ENCODE results near the gene UGT1A6. TPM values are rescaled to one million over a fixed set of nuclear protein-coding genes. Genes with fewer than 3 reads are reported as not detected.
A peak's percentile ranks its signal among the peaks of the same experiment; 100 is the strongest.
"Not testable (repeated sequence)": the region's sequence is repeated elsewhere in the genome, so short reads cannot be mapped to it uniquely, and the experiment has no call there.

The UGT1A6 gene
- polyA plus RNA-seq, result not detected

- Mint-ChIP-seq H3K36me3 (no peaks in the 10 kb centered on the region), H3K27ac (no peak within 1 kb of the TSS), H3K27me3 (ENCODE audit: low read depth in 3 of 3) (peaks cover 1 to 14% (median 1%) of the 10 kb centered on the region in 3 donors), H3K4me1 (no peaks in the 10 kb centered on the region), H3K4me3 (no peak within 1 kb of the TSS), H3K9me3 (no peaks in the 10 kb centered on the region)
- DNase-seq, result no peak
Observed at GRCh38 chr2:233692648-233693047, at the start of gene UGT1A6. Gene UGT1A6 (plus strand): TSS chr2:233692890. CDS start chr2:233693005, 115 bp downstream.

- H3K4me1 Mint-ChIP-seq, result peaks cover 17 to 18% of the 10 kb centered on the region in 2 donors
- no peak overlapping the region for H3K27ac Mint-ChIP-seq
- DNase-seq, result no peak
- peaks cover 0 to 10% (median 5%) of the 10 kb centered on the region in 6 donors for H3K9me3 Mint-ChIP-seq
- no peak overlapping the region for H3K4me3 Mint-ChIP-seq
- peaks cover 0 to 19% (median 4%) of the 10 kb centered on the region in 3 donors for H3K27me3 Mint-ChIP-seq (ENCODE audit: low read depth in 3 of 3)
- peaks cover 0 to 10% (median 5%) of the 10 kb centered on the region in 3 donors for H3K36me3 Mint-ChIP-seq
Observed at GRCh38 chr2:233643128-233643527, 49.6 kb upstream of the UGT1A6 start.

- H3K27me3 Mint-ChIP-seq (ENCODE audit: low read depth in 3 of 3), result peaks cover 2 to 19% (median 5%) of the 10 kb centered on the region in 3 donors
- H3K27ac Mint-ChIP-seq, H3K4me3 Mint-ChIP-seq, H3K36me3 Mint-ChIP-seq, DNase-seq: not testable (repeated sequence)
- H3K4me1 Mint-ChIP-seq, result peaks cover 17 to 18% of the 10 kb centered on the region in 2 donors
- H3K9me3 Mint-ChIP-seq, result peaks cover 0 to 10% (median 5%) of the 10 kb centered on the region in 6 donors
Observed at GRCh38 chr2:233646033-233646432, 46.7 kb upstream of the UGT1A6 start.

- H3K27me3 Mint-ChIP-seq (ENCODE audit: low read depth in 3 of 3), result peaks cover 2 to 14% (median 5%) of the 10 kb centered on the region in 3 donors
- peaks cover 0 to 5% (median 4%) of the 10 kb centered on the region in 3 donors for H3K36me3 Mint-ChIP-seq
- H3K9me3 Mint-ChIP-seq, result peaks cover 0 to 8% (median 5%) of the 10 kb centered on the region in 6 donors
- H3K27ac Mint-ChIP-seq, result no peak overlapping the region
- H3K4me1 Mint-ChIP-seq, result peaks cover 34 to 35% of the 10 kb centered on the region in 2 donors
- DNase-seq, result no peak
- H3K4me3 Mint-ChIP-seq, result no peak overlapping the region
Observed at GRCh38 chr2:233650981-233651380, 41.7 kb upstream of the UGT1A6 start.

GRCh38 chr2:233651430-233651829, 41.3 kb upstream of the UGT1A6 start:
- Mint-ChIP-seq H3K4me1 (peaks cover 36 to 37% of the 10 kb centered on the region in 2 donors), H3K36me3 (peaks cover 0 to 4% (median 4%) of the 10 kb centered on the region in 3 donors), H3K27me3 (ENCODE audit: low read depth in 3 of 3) (peaks cover 2 to 11% (median 5%) of the 10 kb centered on the region in 3 donors), H3K4me3 (no peak overlapping the region), H3K9me3 (peaks cover 0 to 6% (median 4%) of the 10 kb centered on the region in 6 donors), H3K27ac (no peak overlapping the region)
- no peak for DNase-seq

GRCh38 chr2:233654501-233654900, 38.2 kb upstream of the UGT1A6 start:
- Mint-ChIP-seq H3K27ac (peak overlapping the region in 1 of 6 donors; percentile 59), H3K9me3 (no peaks in the 10 kb centered on the region), H3K4me1 (peaks cover 28% of the 10 kb centered on the region in 2 donors), H3K27me3 (ENCODE audit: low read depth in 3 of 3) (peaks cover 3 to 15% (median 5%) of the 10 kb centered on the region in 3 donors), H3K36me3 (no peaks in the 10 kb centered on the region), H3K4me3 (peak overlapping the region in 3 of 5 donors; percentile 25 to 48 (median 29))
- DNase-seq, result peak; percentile 4 to 19 (median 11)

- no peaks in the 10 kb centered on the region for H3K9me3 Mint-ChIP-seq
- peaks cover 3 to 19% (median 7%) of the 10 kb centered on the region in 3 donors for H3K27me3 Mint-ChIP-seq (ENCODE audit: low read depth in 3 of 3)
- peaks cover 28% of the 10 kb centered on the region in 2 donors for H3K4me1 Mint-ChIP-seq
- H3K4me3 Mint-ChIP-seq, result peak overlapping the region in 3 of 5 donors; percentile 25 to 48 (median 29)
- H3K36me3 Mint-ChIP-seq, result no peaks in the 10 kb centered on the region
- no peak for DNase-seq
- H3K27ac Mint-ChIP-seq, result peak overlapping the region in 1 of 6 donors; percentile 59
Observed at GRCh38 chr2:233655043-233655442, 37.6 kb upstream of the UGT1A6 start.

GRCh38 chr2:233655943-233656342, 36.7 kb upstream of the UGT1A6 start:
- not testable (repeated sequence) for H3K4me3 Mint-ChIP-seq, H3K9me3 Mint-ChIP-seq, H3K36me3 Mint-ChIP-seq, DNase-seq, H3K27ac Mint-ChIP-seq
- Mint-ChIP-seq H3K27me3 (ENCODE audit: low read depth in 3 of 3) (peaks cover 3 to 19% (median 7%) of the 10 kb centered on the region in 3 donors), H3K4me1 (peaks cover 28% of the 10 kb centered on the region in 2 donors)

GRCh38 chr2:233656443-233656842, 36.2 kb upstream of the UGT1A6 start:
- H3K4me3 Mint-ChIP-seq, result no peak overlapping the region
- H3K27me3 Mint-ChIP-seq (ENCODE audit: low read depth in 3 of 3), result peaks cover 3 to 19% (median 7%) of the 10 kb centered on the region in 3 donors
- H3K27ac Mint-ChIP-seq, result no peak overlapping the region
- no peaks in the 10 kb centered on the region for H3K36me3 Mint-ChIP-seq
- H3K4me1 Mint-ChIP-seq, result peaks cover 28% of the 10 kb centered on the region in 2 donors
- H3K9me3 Mint-ChIP-seq, result no peaks in the 10 kb centered on the region
- no peak for DNase-seq

- Mint-ChIP-seq H3K27me3 (ENCODE audit: low read depth in 3 of 3) (peaks cover 3 to 21% (median 7%) of the 10 kb centered on the region in 3 donors), H3K27ac (no peak overlapping the region), H3K4me3 (no peak overlapping the region), H3K4me1 (peaks cover 28% of the 10 kb centered on the region in 2 donors), H3K9me3 (no peaks in the 10 kb centered on the region), H3K36me3 (no peaks in the 10 kb centered on the region)
- DNase-seq, result no peak
Observed at GRCh38 chr2:233658610-233659009, 34.1 kb upstream of the UGT1A6 start.

GRCh38 chr2:233663911-233664310, 28.8 kb upstream of the UGT1A6 start:
- no peak overlapping the region for H3K4me3 Mint-ChIP-seq
- no peaks in the 10 kb centered on the region for H3K36me3 Mint-ChIP-seq
- no peak for DNase-seq
- H3K9me3 Mint-ChIP-seq, result peaks cover 0 to 8% (median 0%) of the 10 kb centered on the region in 6 donors
- H3K4me1 Mint-ChIP-seq, result no peaks in the 10 kb centered on the region
- no peak overlapping the region for H3K27ac Mint-ChIP-seq
- H3K27me3 Mint-ChIP-seq (ENCODE audit: low read depth in 3 of 3), result peaks cover 2 to 27% (median 6%) of the 10 kb centered on the region in 3 donors

- no peaks in the 10 kb centered on the region for H3K36me3 Mint-ChIP-seq
- no peak for DNase-seq
- no peak overlapping the region for H3K4me3 Mint-ChIP-seq
- peaks cover 0 to 8% (median 0%) of the 10 kb centered on the region in 6 donors for H3K9me3 Mint-ChIP-seq
- peaks cover 1 to 15% (median 5%) of the 10 kb centered on the region in 3 donors for H3K27me3 Mint-ChIP-seq (ENCODE audit: low read depth in 3 of 3)
- H3K4me1 Mint-ChIP-seq, result no peaks in the 10 kb centered on the region
- no peak overlapping the region for H3K27ac Mint-ChIP-seq
Observed at GRCh38 chr2:233668605-233669260, 24.0 kb upstream of the UGT1A6 start.

- Mint-ChIP-seq H3K4me1 (no peaks in the 10 kb centered on the region), H3K27me3 (ENCODE audit: low read depth in 3 of 3) (peaks cover 1 to 8% (median 2%) of the 10 kb centered on the region in 3 donors), H3K27ac (no peak within 1 kb of the TSS), H3K36me3 (no peaks in the 10 kb centered on the region), H3K9me3 (peaks cover 0 to 3% (median 0%) of the 10 kb centered on the region in 6 donors), H3K4me3 (no peak within 1 kb of the TSS)
- DNase-seq, result no peak
Observed at GRCh38 chr2:233671290-233672161, 21.2 kb upstream of the UGT1A6 start, which contains the start of gene UGT1A9. Gene UGT1A9 (plus strand): TSS chr2:233671898. CDS start chr2:233671935, 37 bp downstream.
